ENCODE data around the gene P3H2.

DNA sequence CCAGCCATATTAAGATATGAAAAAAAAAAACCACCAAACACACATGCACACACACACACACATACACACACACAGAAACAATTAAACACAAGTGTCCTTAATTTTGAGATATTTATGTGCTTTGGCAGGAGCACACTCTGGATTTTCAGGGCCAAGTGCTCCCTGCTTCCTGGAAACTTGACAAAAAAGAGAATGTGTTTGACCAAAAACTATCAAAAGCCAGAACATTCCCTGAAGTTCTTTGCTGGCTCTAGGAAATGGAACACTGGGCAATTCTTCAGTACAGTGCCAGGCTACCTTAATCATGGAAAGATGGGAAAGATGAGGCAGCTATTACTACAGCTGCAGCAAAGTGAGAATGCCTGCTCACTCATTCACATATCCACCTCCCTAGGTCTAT, 44.6 kb downstream of the P3H2 start:
- TF ChIP-seq, protein P1, sequence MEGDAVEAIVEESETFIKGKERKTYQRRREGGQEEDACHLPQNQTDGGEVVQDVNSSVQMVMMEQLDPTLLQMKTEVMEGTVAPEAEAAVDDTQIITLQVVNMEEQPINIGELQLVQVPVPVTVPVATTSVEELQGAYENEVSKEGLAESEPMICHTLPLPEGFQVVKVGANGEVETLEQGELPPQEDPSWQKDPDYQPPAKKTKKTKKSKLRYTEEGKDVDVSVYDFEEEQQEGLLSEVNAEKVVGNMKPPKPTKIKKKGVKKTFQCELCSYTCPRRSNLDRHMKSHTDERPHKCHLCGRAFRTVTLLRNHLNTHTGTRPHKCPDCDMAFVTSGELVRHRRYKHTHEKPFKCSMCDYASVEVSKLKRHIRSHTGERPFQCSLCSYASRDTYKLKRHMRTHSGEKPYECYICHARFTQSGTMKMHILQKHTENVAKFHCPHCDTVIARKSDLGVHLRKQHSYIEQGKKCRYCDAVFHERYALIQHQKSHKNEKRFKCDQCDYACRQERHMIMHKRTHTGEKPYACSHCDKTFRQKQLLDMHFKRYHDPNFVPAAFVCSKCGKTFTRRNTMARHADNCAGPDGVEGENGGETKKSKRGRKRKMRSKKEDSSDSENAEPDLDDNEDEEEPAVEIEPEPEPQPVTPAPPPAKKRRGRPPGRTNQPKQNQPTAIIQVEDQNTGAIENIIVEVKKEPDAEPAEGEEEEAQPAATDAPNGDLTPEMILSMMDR (conservative IDR thresholded peaks at IDR 0.05), result no peak
- no peak for TF ChIP-seq EZH2 (IDR thresholded peaks at IDR 0.05; ENCODE audit: low read depth)
